Peyer's patch (tissue), 4 donors: ENCODE measurements around the gene EPB41L4A.

Experiments used
- CTCF ChIP-seq, 6 experiments: fragments of 450-650 bp in 4 of 6; fragments of 200-600 bp in 2 of 6; sonication (generic) in 1 of 6; IDR thresholded peaks; one replicate each; pipeline ENCODE4 v1.5.1; 2017 to 2019; ENCODE audit warnings: antibody characterized with exemption in 6 of 6, mild to moderate bottlenecking in 3 of 6, moderate library complexity in 1 of 6
- POLR2A ChIP-seq, 2 donors: fragments of 450-650 bp; IDR thresholded peaks; one replicate each; pipeline ENCODE4 v1.5.1; 2017; ENCODE audit warnings: antibody characterized with exemption in 2 of 2, mild to moderate bottlenecking in 2 of 2, moderate library complexity in 2 of 2

DNA sequence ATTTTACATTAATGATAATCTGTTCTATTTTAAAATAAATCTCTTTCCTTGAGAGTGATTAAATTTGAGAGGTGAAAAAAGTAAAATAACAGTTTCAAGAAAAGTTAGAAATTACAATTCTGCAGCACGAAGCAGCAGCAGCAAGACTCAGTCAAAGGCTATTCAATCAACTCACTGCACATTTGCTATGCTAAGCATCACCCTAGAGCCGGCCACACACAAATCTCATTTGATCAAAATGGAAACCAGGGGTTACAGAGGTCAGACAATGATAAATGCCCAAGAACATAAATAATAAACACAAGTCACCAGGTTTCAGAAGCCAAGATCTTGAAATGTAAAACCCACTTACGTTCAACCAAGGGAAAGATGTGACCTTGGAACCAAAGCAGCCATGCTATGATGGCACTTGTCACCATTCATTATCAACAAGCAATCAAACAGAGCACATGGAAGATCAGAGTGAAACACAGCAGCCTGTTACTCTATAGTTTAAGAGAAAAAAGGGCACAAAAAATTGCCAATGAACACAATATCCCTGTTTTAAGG lies 136.0 kb downstream of the EPB41L4A start:
- no peak for TF ChIP-seq CTCF (IDR thresholded peaks at IDR 0.05)
- TF ChIP-seq POLR2A (IDR thresholded peaks at IDR 0.05): no peak
